Activated B cell treated with CpG ODN at 0.5 μM for 24 hours (primary cell): ENCODE data around the gene FAM83B. TPM values are rescaled to one million over a fixed set of nuclear protein-coding genes. Genes with fewer than 3 reads are reported as not detected.
"Not testable (repeated sequence)": the region's sequence is repeated elsewhere in the genome, so short reads cannot be mapped to it uniquely, and the experiment has no call there.

Experiments used
- ATAC-seq: fragments of 200-7000 bp; cut with Tn5 transposase; one replicate; pipeline ENCODE4 v1.10.0; 2021; ENCODE audit warnings: low read depth, mild to moderate bottlenecking, moderate library complexity
- CTCF ChIA-PET: fragments of 350-600 bp; sonication (Branson Sonifier 250); formaldehyde crosslinking; loops from one replicate; lab custom pipeline; 2021; ENCODE audit warnings: antibody characterized with exemption; lab: Charles Lee
- POLR2A ChIA-PET: fragments of 350-600 bp; sonication (Branson Sonifier 250); formaldehyde crosslinking; loops from one replicate; lab custom pipeline; 2021; ENCODE audit warnings: antibody characterized with exemption; lab: Charles Lee
- DNase-seq: peaks from one replicate; pipeline ENCODE4 v3.0.0; 2022
- H3K27ac Mint-ChIP-seq: one replicate; pipeline ENCODE4 v1.8.0; 2020; ENCODE audit warnings: mixed read lengths
- H3K27me3 Mint-ChIP-seq: one replicate; pipeline ENCODE4 v1.8.0; 2021; ENCODE audit warnings: mixed read lengths
- H3K36me3 Mint-ChIP-seq: one replicate; pipeline ENCODE4 v1.8.0; 2021; ENCODE audit warnings: low read depth, mixed read lengths
- H3K4me1 Mint-ChIP-seq: one replicate; pipeline ENCODE4 v1.8.0; 2021; ENCODE audit warnings: mixed read lengths
- H3K4me3 Mint-ChIP-seq: one replicate; pipeline ENCODE4 v1.8.0; 2020; ENCODE audit warnings: mild to moderate bottlenecking, mixed read lengths
- H3K9me3 Mint-ChIP-seq: one replicate; pipeline ENCODE4 v1.8.0; 2020; ENCODE audit warnings: mixed read lengths
- CTCF ChIP-seq: fragments of 200-600 bp; IDR thresholded peaks from one replicate; pipeline ENCODE4 v1.8.0; 2022; ENCODE audit warnings: antibody characterized with exemption, mild to moderate bottlenecking
- intact Hi-C: fragments of 100-400 bp; cut with micrococcal nuclease; formaldehyde crosslinking; loops from one replicate; pipeline ENCODE4 v1.15.1; 2024
- total RNA-seq: library from RNA; stranded (reverse); gene quantifications from 2 replicates; pipeline ENCODE4 v1.2.3, GENCODE V29; 2022

The FAM83B gene
- total RNA-seq, 1 donor from 2014 or later, result not detected

GRCh38 chr6:54959820-54960219 lies 113.2 kb downstream of the FAM83B start:
- ChIA-PET CTCF (no interaction called here), POLR2A (no interaction called here)
- no peaks in the 10 kb centered on the region for H3K36me3 Mint-ChIP-seq
- no peak overlapping the region for H3K4me3 Mint-ChIP-seq
- TF ChIP-seq CTCF, result no peak
- intact Hi-C loops, result no loop called here
- no peak for ATAC-seq
- H3K4me1 Mint-ChIP-seq, result no peaks in the 10 kb centered on the region
- H3K27me3 Mint-ChIP-seq, result no peaks in the 10 kb centered on the region
- DNase-seq, result no peak
- no peak overlapping the region for H3K27ac Mint-ChIP-seq
- H3K9me3 Mint-ChIP-seq, result peaks cover 3% of the 10 kb centered on the region

GRCh38 chr6:54961372-54961771 lies 114.8 kb downstream of the FAM83B start:
- DNase-seq, H3K36me3 Mint-ChIP-seq, H3K4me3 Mint-ChIP-seq, POLR2A ChIA-PET, H3K27me3 Mint-ChIP-seq, H3K4me1 Mint-ChIP-seq, H3K9me3 Mint-ChIP-seq, intact Hi-C loops, H3K27ac Mint-ChIP-seq, ATAC-seq, CTCF ChIA-PET: not testable (repeated sequence)

GRCh38 chr6:54970337-54970736 lies 123.8 kb downstream of the FAM83B start:
- Mint-ChIP-seq H3K9me3 (peaks cover 2% of the 10 kb centered on the region), H3K27me3 (no peaks in the 10 kb centered on the region), H3K4me3 (no peak overlapping the region), H3K27ac (no peak overlapping the region), H3K4me1 (no peaks in the 10 kb centered on the region), H3K36me3 (no peaks in the 10 kb centered on the region)
- CTCF ChIA-PET, result no interaction called here
- intact Hi-C loops, result no loop called here
- no peak for TF ChIP-seq CTCF
- DNase-seq (no peak), ATAC-seq (no peak)
- POLR2A ChIA-PET, result no interaction called here

GRCh38 chr6:54971825-54972224 lies 125.3 kb downstream of the FAM83B start:
- no peak for TF ChIP-seq CTCF

GRCh38 chr6:54979161-54979560 lies 132.6 kb downstream of the FAM83B start:
- ATAC-seq, H3K36me3 Mint-ChIP-seq, H3K4me3 Mint-ChIP-seq, H3K27ac Mint-ChIP-seq, H3K4me1 Mint-ChIP-seq, CTCF ChIA-PET, intact Hi-C loops, POLR2A ChIA-PET, DNase-seq, H3K27me3 Mint-ChIP-seq, H3K9me3 Mint-ChIP-seq: not testable (repeated sequence)

More at GRCh38 chr6:54971825-54972224, 125.3 kb downstream of the FAM83B start:
- ATAC-seq (no peak), DNase-seq (no peak)
- Mint-ChIP-seq H3K4me3 (no peak overlapping the region), H3K27ac (no peak overlapping the region), H3K9me3 (peaks cover 2% of the 10 kb centered on the region), H3K27me3 (no peaks in the 10 kb centered on the region), H3K4me1 (no peaks in the 10 kb centered on the region), H3K36me3 (no peaks in the 10 kb centered on the region)
- POLR2A ChIA-PET, result no interaction called here
- CTCF ChIA-PET, result no interaction called here
- intact Hi-C loops, result no loop called here

GRCh38 chr6:54980511-54981275 lies 134.1 kb downstream of the FAM83B start:
- ATAC-seq (no peak), DNase-seq (no peak)
- POLR2A ChIA-PET, result no interaction called here
- Mint-ChIP-seq H3K9me3 (peaks cover 12% of the 10 kb centered on the region), H3K27ac (no peak overlapping the region), H3K27me3 (no peaks in the 10 kb centered on the region), H3K36me3 (no peaks in the 10 kb centered on the region), H3K4me3 (no peak overlapping the region), H3K4me1 (no peaks in the 10 kb centered on the region)
- CTCF ChIA-PET, result no interaction called here
- TF ChIP-seq CTCF, result no peak
- intact Hi-C loops, result no loop called here
